Stomach smooth muscle (tissue), 2 donors: ENCODE results near the gene GP2.
"Not testable (repeated sequence)": the region's sequence is repeated elsewhere in the genome, so short reads cannot be mapped to it uniquely, and the experiment has no call there.

ENCODE experiments used
- H3K27ac ChIP-seq: one replicate; pipeline ENCODE4 v1.7.0; 2013; ENCODE audit warnings: mild to moderate bottlenecking, low read length, inconsistent platforms
- H3K27me3 ChIP-seq, 2 donors: one replicate each; pipeline ENCODE4 v1.7.0; 2013; ENCODE audit warnings: low read length in 2 of 2; ENCODE audit not compliant: insufficient read depth in 2 of 2, control insufficient read depth in 1 of 2
- H3K36me3 ChIP-seq, 2 donors: one replicate each; pipeline ENCODE4 v1.7.0; 2013; ENCODE audit warnings: low read length in 2 of 2; ENCODE audit not compliant: control insufficient read depth in 2 of 2, insufficient read depth in 2 of 2
- H3K4me1 ChIP-seq: one replicate; pipeline ENCODE4 v1.7.0; 2013; ENCODE audit warnings: low read length; ENCODE audit not compliant: control insufficient read depth, insufficient read depth
- H3K4me3 ChIP-seq, 2 donors: one replicate each; pipeline ENCODE4 v1.7.0; 2013; ENCODE audit warnings: low read length in 2 of 2
- H3K9ac ChIP-seq, 2 donors: one replicate each; pipeline ENCODE4 v1.7.0; 2013; ENCODE audit warnings: low read length in 2 of 2, mild to moderate bottlenecking in 1 of 2
- H3K9me3 ChIP-seq, 2 donors: one replicate each; pipeline ENCODE4 v1.7.0; 2013; ENCODE audit warnings: low read length in 2 of 2; ENCODE audit not compliant: control insufficient read depth in 2 of 2
- donor health status: healthy.
- donor health status: Pancreatic carcinoma.

GP2 gene

DNA sequence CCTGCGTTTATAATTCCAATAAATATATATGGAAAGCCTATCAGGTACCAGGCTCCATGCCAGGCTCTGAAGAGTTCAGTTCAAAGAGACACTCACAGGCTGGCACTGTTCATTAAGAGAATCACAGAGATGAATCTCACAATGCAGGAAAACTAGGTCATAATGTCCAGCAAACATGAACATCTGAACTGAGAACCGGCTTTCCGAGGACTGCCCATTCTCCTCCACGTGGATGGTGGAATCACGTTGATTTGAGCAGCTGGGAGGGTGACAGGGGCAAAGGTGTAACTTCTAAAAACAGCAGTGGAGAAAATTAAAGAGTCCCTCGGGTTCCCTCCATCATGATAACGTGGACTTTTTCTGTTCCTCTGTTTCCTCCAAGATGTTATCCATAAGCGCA, 10.2 kb downstream of the GP2 start:
- Histone ChIP-seq H3K36me3 (no peaks in the 10 kb centered on the region), H3K4me1 (no peaks in the 10 kb centered on the region), H3K27me3 (peaks cover 0 to 2% of the 10 kb centered on the region in 2 donors), H3K4me3 (no peak overlapping the region), H3K9me3 (peaks cover 0 to 5% of the 10 kb centered on the region in 2 donors), H3K27ac (no peak overlapping the region), H3K9ac (no peak overlapping the region)

GRCh38 chr16:20316715-20317114, 10.6 kb downstream of the GP2 start:
- H3K36me3 ChIP-seq, result no peaks in the 10 kb centered on the region

DNA sequence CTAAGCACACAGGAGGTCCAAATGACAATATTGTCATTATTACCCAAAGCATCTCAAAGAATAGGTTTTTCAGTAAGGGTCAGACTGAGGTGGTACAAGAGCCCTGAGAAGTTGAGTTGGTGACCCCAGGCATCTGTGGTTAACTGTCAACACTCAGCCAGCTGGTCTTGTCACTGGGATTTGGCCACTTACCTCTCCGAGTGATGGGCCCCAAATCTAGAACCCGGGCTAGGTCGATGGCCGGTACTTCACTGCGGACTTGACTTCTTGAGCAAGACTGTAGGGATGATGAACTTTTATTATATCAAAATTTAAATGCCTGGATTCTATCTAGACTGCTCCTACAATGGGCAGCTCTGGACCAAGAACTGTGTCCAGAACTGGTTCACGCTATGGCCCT, 11.5 kb downstream of the GP2 start:
- H3K36me3 ChIP-seq, result no peaks in the 10 kb centered on the region
- peaks cover 0 to 7% of the 10 kb centered on the region in 2 donors for H3K9me3 ChIP-seq
- no peaks in the 10 kb centered on the region for H3K4me1 ChIP-seq
- H3K4me3 ChIP-seq, result no peak overlapping the region
- no peak overlapping the region for H3K27ac ChIP-seq
- no peak overlapping the region for H3K9ac ChIP-seq
- no peaks in the 10 kb centered on the region for H3K27me3 ChIP-seq

More at GRCh38 chr16:20316715-20317114, 10.6 kb downstream of the GP2 start:
- H3K27ac ChIP-seq, result no peak overlapping the region
- H3K4me3 ChIP-seq, result no peak overlapping the region
- H3K9me3 ChIP-seq, result peaks cover 0 to 5% of the 10 kb centered on the region in 2 donors
- H3K4me1 ChIP-seq, result no peaks in the 10 kb centered on the region
- H3K27me3 ChIP-seq, result no peaks in the 10 kb centered on the region
- H3K9ac ChIP-seq, result no peak overlapping the region

DNA sequence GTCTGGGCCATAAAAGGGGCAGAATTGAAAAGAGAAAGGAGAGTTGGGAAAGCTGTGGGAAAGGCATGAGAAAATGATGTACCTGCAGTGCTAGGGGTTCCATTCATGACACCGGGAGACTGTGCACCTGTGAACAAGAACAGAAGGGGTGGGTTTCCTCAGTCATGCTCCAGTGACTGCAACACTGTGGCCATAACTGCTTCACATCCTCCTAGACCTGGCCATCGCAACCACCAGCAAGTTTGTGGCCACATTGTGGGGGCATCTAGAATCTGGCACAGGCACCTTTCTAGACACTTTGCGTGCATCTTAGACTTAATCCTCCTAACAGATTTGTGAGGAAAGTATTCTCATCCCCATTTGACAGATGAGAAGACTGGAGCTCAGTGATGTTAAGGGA, 12.7 kb downstream of the GP2 start:
- peaks cover 0 to 7% of the 10 kb centered on the region in 2 donors for H3K9me3 ChIP-seq

DNA sequence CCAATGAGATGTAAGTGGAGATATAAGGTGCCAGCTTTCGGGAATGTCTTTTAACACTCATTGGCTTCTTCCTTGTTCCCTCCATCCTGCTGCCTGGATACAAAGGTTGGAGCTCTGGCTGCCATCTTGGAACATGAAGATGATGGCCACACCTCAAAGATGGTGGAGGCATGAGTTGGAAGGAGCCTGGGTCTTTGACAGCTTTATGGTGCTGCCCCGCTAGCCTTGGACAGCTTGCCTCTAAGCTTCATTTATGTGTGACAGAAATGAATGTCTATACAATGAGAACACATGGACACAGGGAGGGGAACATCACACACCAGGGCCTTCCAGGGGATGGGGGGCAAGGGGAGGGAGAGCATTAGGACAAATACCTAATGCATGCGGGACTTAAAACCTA, 13.6 kb downstream of the GP2 start:
- H3K27ac ChIP-seq, result no peak overlapping the region
- H3K4me1 ChIP-seq, result no peaks in the 10 kb centered on the region
- peaks cover 0 to 7% of the 10 kb centered on the region in 2 donors for H3K9me3 ChIP-seq
- H3K4me3 ChIP-seq, result no peak overlapping the region
- H3K9ac ChIP-seq, result no peak overlapping the region
- no peaks in the 10 kb centered on the region for H3K36me3 ChIP-seq
- no peaks in the 10 kb centered on the region for H3K27me3 ChIP-seq

More for the DNA sequence above, 12.7 kb downstream of the GP2 start:
- Histone ChIP-seq H3K27ac (no peak overlapping the region), H3K9ac (no peak overlapping the region), H3K36me3 (no peaks in the 10 kb centered on the region), H3K4me1 (no peaks in the 10 kb centered on the region), H3K4me3 (no peak overlapping the region), H3K27me3 (no peaks in the 10 kb centered on the region)

- H3K27me3 ChIP-seq, H3K9ac ChIP-seq, H3K9me3 ChIP-seq, H3K4me1 ChIP-seq, H3K27ac ChIP-seq, H3K4me3 ChIP-seq, H3K36me3 ChIP-seq: not testable (repeated sequence)
Observed at GRCh38 chr16:20312536-20313095, 14.7 kb downstream of the GP2 start.

DNA sequence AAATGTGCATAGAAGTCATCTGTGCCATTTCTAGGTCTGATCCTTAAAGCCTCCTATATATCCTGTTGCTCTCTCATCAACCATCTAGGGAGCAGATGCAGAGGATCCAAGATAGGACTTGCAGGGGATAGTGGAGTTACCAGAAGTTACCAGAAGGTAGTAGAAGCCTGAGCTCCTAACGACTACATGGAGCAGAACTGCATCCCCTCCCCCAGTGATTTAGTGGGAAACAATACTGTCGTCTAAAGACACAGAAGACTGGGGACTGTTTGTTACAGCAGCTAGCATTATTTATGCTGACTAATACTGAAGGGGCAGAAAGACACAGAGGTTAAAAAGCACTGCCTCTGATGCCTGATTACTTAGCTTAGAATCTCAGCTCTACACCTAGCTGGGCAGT, 15.8 kb downstream of the GP2 start:
- peaks cover 0 to 7% of the 10 kb centered on the region in 2 donors for H3K9me3 ChIP-seq
- no peak overlapping the region for H3K4me3 ChIP-seq
- H3K27ac ChIP-seq, result no peak overlapping the region
- H3K36me3 ChIP-seq, result no peaks in the 10 kb centered on the region
- no peaks in the 10 kb centered on the region for H3K4me1 ChIP-seq
- H3K27me3 ChIP-seq, result peaks cover 0 to under 1% of the 10 kb centered on the region in 2 donors
- no peak overlapping the region for H3K9ac ChIP-seq

GRCh38 chr16:20310421-20311395, 16.6 kb downstream of the GP2 start:
- no peaks in the 10 kb centered on the region for H3K4me1 ChIP-seq
- peaks cover 0 to 7% of the 10 kb centered on the region in 2 donors for H3K9me3 ChIP-seq
- no peak overlapping the region for H3K9ac ChIP-seq
- H3K4me3 ChIP-seq, result no peak overlapping the region
- peaks cover 0 to 3% of the 10 kb centered on the region in 2 donors for H3K27me3 ChIP-seq
- H3K27ac ChIP-seq, result no peak overlapping the region
- no peaks in the 10 kb centered on the region for H3K36me3 ChIP-seq

GRCh38 chr16:20309786-20310185, 17.5 kb downstream of the GP2 start:
- no peak overlapping the region for H3K4me3 ChIP-seq
- H3K36me3 ChIP-seq, result no peaks in the 10 kb centered on the region
- H3K4me1 ChIP-seq, result no peaks in the 10 kb centered on the region
- H3K27ac ChIP-seq, result no peak overlapping the region
- H3K27me3 ChIP-seq, result peaks cover 0 to 5% of the 10 kb centered on the region in 2 donors
- peaks cover 0 to 7% of the 10 kb centered on the region in 2 donors for H3K9me3 ChIP-seq
- H3K9ac ChIP-seq, result no peak overlapping the region

GRCh38 chr16:20308801-20309590, 18.3 kb downstream of the GP2 start:
- Histone ChIP-seq H3K9ac (no peak overlapping the region), H3K27ac (no peak overlapping the region), H3K4me3 (no peak overlapping the region), H3K36me3 (no peaks in the 10 kb centered on the region), H3K27me3 (peaks cover 0 to 5% of the 10 kb centered on the region in 2 donors), H3K4me1 (no peaks in the 10 kb centered on the region), H3K9me3 (peaks cover 0 to 7% of the 10 kb centered on the region in 2 donors)
